GM21737 (cell line): ENCODE results near the gene SPATA32.
"Not testable (repeated sequence)": the region's sequence is repeated elsewhere in the genome, so short reads cannot be mapped to it uniquely, and the experiment has no call there.

Experiments used
- ATAC-seq: cut with Tn5 transposase; IDR thresholded peaks from one replicate; pipeline ENCODE4 v1.9.1; 2021; ENCODE audit warnings: mild to moderate bottlenecking, moderate library complexity; ENCODE audit not compliant: unreplicated experiment

SPATA32 gene

GRCh38 chr17:45273551-45273957, 11.7 kb upstream of the SPATA32 start:
- no peak for ATAC-seq

- ATAC-seq = no peak
Observed at GRCh38 chr17:45271603-45272002, 9.7 kb upstream of the SPATA32 start.

GRCh38 chr17:45270828-45271418, 9.0 kb upstream of the SPATA32 start:
- ATAC-seq = no peak

GRCh38 chr17:45269912-45270311, 8.0 kb upstream of the SPATA32 start:
- no peak for ATAC-seq

GRCh38 chr17:45267436-45268055, 5.7 kb upstream of the SPATA32 start:
- no peak for ATAC-seq

GRCh38 chr17:45266372-45266926, 4.6 kb upstream of the SPATA32 start:
- no peak for ATAC-seq

- no peak for ATAC-seq
Observed at GRCh38 chr17:45265821-45266220, 3.9 kb upstream of the SPATA32 start.

GRCh38 chr17:45264988-45265387, 3.1 kb upstream of the SPATA32 start:
- ATAC-seq = no peak

GRCh38 chr17:45264430-45264829, 2.5 kb upstream of the SPATA32 start:
- no peak for ATAC-seq

- ATAC-seq = no peak
Observed at GRCh38 chr17:45263477-45263860, 1.6 kb upstream of the SPATA32 start.

- peak; percentile 13 for ATAC-seq
Observed at GRCh38 chr17:45262516-45263476, 902 bp upstream of the SPATA32 start.

GRCh38 chr17:45260204-45260783, 1.6 kb downstream of the SPATA32 start:
- no peak for ATAC-seq

GRCh38 chr17:45258981-45259380, 2.9 kb downstream of the SPATA32 start:
- no peak for ATAC-seq

GRCh38 chr17:45257115-45257514, 4.8 kb downstream of the SPATA32 start:
- no peak for ATAC-seq

- ATAC-seq = no peak
Observed at GRCh38 chr17:45256114-45256966, 5.6 kb downstream of the SPATA32 start.

- ATAC-seq = no peak
Observed at GRCh38 chr17:45255358-45255757, 6.5 kb downstream of the SPATA32 start.

GRCh38 chr17:45253879-45254278, 8.0 kb downstream of the SPATA32 start:
- ATAC-seq = no peak

- not testable (repeated sequence) for ATAC-seq
Observed at GRCh38 chr17:45253237-45253636, 8.7 kb downstream of the SPATA32 start.

- ATAC-seq = no peak
Observed at GRCh38 chr17:45251931-45252330, 10.0 kb downstream of the SPATA32 start.
